ENCODE measurements around the gene CDK14.

CDK14 gene

GRCh38 chr7:90677486-90678404 lies 81.6 kb downstream of the CDK14 start:
- DNase-seq, result peak in 2 of 56 donors; percentile 3 to 5

GRCh38 chr7:90678986-90679385 lies 82.9 kb downstream of the CDK14 start:
- no peak for DNase-seq

DNA sequence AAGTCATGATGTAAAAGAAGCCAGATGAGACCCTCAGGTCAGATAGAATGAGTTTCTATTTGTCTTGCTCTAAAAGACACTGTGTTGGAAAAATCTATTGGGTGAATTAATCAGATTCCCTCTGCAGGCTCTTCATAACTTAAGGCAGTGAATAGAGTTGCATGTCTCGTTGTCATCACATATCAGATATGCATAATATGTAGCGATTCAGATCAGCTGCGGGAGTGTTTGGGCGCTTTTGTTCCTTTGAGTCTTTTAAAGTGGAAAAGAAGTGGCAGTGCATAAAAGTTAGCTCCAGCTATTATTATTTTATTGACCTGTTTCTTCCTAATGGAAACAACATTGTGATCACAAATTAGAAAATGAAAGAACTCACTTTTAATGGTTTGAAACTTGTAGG lies 84.4 kb downstream of the CDK14 start:
- DNase-seq, result no peak

- DNase-seq, result no peak
These were observed 85.4 kb downstream of the CDK14 start for GRCh38 chr7:90681336-90682022.

GRCh38 chr7:90686146-90686545 lies 90.0 kb downstream of the CDK14 start:
- DNase-seq, result no peak

DNA sequence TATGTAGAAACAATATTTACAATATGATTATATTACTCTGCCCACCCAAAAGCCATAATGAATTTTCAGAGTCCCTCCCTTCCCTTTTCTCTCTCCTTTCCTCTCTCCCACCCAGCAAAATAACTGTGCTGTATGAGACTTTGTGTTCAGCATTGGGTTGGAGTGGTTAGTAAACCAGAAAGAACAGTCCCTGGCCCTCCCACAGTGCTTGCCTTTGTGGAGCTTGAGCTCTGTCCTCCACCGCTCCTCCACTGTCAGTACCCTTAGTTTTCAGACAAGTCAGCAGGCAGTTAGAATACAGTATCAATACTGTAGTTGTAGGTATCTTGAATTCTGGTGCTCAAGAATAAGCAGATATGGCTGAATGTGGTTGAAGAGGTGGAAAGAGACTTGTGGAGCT lies 92.7 kb downstream of the CDK14 start:
- DNase-seq, result no peak

DNA sequence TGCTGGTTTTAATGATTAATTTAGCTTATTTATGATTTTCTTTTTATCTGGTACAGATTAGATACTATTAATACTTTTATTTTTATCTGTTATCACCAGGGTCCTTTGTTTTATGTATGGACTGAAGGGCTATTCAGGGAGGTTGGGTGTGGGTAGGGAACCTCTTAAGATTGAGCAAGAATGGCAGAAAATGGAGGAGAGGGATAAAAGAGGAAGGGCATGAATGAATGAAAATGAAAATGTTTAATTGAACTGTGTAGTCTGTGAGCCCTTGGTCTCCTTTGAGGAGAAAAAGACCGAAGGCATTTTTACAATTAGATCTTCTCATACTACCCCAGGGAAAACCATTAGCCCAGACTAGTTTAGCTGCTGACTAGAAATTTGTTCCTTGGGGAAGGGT lies 93.1 kb downstream of the CDK14 start:
- DNase-seq, result no peak

DNA sequence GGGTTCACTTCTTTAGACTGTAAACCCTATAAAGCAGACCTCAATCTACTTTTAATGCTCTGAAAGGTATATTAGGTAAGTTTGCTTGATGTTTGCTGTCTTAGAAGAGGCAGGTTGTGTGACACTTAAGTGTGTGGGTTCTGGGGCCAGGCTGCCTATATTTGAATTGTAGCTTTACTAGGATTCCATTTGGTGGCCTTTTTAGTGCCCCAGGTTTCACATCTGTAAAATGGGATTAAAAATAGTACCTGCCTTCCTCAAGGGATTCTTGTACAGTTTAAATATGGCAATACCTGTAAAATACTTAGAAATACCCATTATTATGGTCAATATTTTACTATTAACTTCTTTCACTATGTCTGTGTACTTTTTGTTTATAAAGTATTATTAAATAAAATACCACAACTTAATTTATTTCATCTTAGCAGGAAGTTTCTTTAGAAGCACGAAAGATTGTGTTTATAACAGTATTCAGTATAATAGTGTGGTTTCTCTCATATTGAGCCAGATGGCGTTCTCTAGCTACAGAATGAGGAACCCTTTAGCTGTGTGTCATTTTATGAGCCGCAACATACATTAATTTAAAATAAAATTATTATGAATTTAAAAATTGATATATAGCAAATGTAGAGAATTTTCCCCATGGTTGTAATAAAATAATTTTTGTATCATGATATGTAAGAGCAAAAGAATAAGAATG lies 94.2 kb downstream of the CDK14 start:
- no peak for DNase-seq

- no peak for DNase-seq
These were observed 96.3 kb downstream of the CDK14 start for GRCh38 chr7:90692396-90692795.

- no peak for DNase-seq
These were observed 96.8 kb downstream of the CDK14 start for GRCh38 chr7:90692947-90693346.

DNA sequence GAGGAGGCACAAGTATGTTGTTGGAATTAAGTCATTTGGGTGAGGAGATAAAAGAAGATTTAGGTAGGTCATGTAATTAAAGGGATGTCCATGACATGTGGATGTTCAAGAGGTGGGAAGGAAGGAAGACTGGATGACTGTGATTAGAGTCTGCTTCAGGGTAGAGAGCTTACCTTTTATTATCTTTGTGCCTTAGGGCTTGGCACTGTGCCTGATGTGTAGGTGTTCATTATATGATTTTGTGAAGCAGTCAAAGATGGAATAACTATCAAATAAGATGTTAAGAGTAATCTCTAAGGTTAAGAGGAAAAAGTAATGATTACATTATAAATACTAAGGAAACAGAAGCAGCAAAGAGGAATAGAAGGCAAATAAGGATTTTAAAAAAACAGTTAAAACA lies 97.8 kb downstream of the CDK14 start:
- no peak for DNase-seq

DNA sequence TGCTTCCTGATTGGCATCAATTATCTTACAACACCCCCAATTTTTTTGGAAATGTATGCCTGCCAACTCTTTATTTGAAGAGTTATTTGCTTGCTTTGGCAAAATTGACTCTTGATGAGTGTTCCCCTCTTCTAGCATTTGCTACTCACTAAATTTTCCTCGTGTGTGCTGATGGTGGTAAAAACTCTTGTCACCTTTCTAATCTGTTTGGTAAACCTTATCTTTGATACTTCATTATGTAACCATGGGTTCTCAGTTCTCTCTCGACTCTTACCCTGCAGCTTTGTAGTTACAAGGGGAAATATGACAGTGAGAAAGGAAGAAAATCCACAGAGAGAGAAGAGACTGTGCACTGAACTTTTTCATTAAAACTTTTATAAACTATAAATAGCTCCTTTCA lies 102.5 kb downstream of the CDK14 start:
- DNase-seq, result no peak

- DNase-seq, result no peak
These were observed 104.9 kb downstream of the CDK14 start for GRCh38 chr7:90701021-90701420.

- DNase-seq, result no peak
These were observed 105.7 kb downstream of the CDK14 start for GRCh38 chr7:90701771-90702170.

GRCh38 chr7:90705391-90706071 lies 109.4 kb downstream of the CDK14 start:
- DNase-seq, result no peak

DNA sequence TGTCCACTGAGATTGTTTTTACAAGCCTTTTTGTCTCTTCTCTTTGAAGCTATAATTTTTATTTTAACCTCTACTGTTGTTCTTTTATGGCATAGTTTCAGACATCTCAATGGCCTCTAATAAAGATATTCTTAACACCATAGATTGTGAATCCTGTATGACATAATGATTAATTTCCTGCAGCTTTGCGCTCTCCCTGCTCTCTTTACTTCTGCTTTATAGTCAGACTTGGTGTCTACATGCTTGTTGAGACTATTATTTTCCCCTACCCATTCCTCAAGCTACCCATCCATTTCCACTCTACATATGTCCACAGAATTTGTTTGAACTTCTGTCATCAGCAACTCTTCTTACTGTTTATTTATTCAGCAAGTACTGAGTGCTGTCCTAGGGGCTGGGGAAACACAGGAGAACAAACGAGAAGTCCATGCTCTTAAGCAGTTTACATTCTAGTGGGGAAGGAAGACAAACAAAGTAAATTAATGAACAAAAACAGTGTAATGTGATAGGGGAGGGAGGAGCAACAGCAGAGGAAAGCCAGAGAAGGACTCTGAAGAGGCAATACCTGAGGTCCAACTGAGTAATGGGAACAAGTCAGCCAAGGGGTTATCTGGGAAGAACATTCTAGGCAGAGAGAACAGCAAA lies 110.1 kb downstream of the CDK14 start:
- DNase-seq, result no peak

DNA sequence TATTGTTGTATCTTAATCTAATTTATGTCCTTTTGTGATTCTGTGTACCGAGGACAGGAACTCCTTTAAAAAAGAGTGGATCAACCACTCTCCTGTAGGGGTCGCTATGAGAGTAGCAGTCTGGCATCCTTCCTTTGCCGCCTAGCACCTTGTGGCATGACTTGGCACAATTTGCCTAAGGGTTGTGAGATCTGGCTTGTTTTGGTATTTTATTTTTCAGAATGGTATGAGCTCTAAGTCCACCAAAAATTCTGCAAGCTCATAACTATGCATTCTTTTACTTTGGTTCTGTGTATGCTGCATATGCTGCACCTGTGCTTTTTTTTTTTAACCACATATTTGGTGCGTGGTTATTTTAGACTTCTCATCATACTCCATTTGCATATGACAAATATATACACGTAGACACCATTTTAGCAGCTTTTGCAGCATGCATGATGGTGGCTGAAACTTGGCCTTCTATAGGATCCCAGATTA lies 112.8 kb downstream of the CDK14 start:
- DNase-seq, result peak in 20 of 56 donors; percentile 0 to 48 (median 16)

GRCh38 chr7:90709501-90710465 lies 113.7 kb downstream of the CDK14 start:
- peak in 10 of 56 donors; percentile 6 to 35 (median 11) for DNase-seq

DNA sequence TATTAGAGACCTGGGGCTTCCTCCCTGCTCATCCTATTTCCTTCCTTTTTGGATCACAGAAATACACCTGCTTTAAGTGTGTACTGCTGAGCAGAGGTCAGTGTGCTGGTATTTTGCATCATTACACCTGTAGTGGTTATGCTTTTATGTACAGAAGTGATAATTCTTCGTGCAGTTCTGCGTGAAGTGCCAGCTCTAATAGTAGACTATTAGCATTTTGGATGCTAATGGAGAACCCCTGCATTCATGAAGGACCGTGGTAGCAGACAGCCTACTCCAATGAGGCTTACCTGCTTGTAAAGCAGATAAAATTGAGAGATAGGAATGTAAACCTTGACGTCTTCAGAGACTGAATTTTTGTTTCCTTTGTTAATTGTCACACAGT lies 114.3 kb downstream of the CDK14 start:
- no peak for DNase-seq

DNA sequence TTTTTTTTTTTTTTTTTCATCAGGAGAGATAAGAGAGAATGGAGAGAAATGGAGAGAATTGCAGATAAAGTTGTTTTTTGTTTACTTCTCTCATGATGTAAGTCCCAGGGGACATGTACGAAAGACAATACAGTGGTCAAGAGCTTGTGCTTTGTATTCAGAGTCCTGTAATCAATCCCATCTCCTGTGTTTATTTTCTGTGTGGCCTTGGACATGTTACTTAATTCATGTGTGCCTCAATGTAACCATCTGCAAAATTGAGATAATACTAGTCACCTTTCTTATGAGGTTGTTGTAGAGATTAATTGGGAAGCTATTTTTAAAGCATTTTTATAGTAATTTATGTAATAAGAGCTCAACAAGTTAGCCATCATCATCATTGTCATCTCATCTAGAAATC lies 117.5 kb downstream of the CDK14 start:
- no peak for DNase-seq

Measured in amygdala (tissue), 56 donors.